ENCODE results near the gene PRPH. TPM values are rescaled to one million over a fixed set of nuclear protein-coding genes. Genes with fewer than 3 reads are reported as not detected.
A peak's percentile ranks its signal among the peaks of the same experiment; 100 is the strongest.
"Not testable (repeated sequence)": the region's sequence is repeated elsewhere in the genome, so short reads cannot be mapped to it uniquely, and the experiment has no call there.

The PRPH gene
- total RNA-seq, 1 donor from 2014 or later = not detected

- H3K9me3 Mint-ChIP-seq (ENCODE audit: low read depth) = no peaks in the 10 kb centered on the region
- no peak overlapping the region for H3K27ac Mint-ChIP-seq (ENCODE audit: unreplicated experiment)
- no peak for DNase-seq (ENCODE audit: low spot score)
- peaks cover 20% of the 10 kb centered on the region for H3K4me1 Mint-ChIP-seq (ENCODE audit: low read depth)
- H3K4me3 Mint-ChIP-seq (ENCODE audit: unreplicated experiment) = no peak overlapping the region
- H3K36me3 Mint-ChIP-seq (ENCODE audit: low read depth) = peaks cover 17% of the 10 kb centered on the region
- no peaks in the 10 kb centered on the region for H3K27me3 Mint-ChIP-seq (ENCODE audit: low read depth)
- TF ChIP-seq CTCF (IDR thresholded peaks at IDR 0.05) = no peak
These were observed 20.4 kb upstream of the PRPH start for GRCh38 chr12:49274396-49275069.

GRCh38 chr12:49276304-49277290 is 18.4 kb upstream of the PRPH start:
- DNase-seq (ENCODE audit: low spot score) = no peak
- Mint-ChIP-seq H3K4me1 (ENCODE audit: low read depth) (peaks cover 20% of the 10 kb centered on the region), H3K4me3 (ENCODE audit: unreplicated experiment) (no peak overlapping the region), H3K36me3 (ENCODE audit: low read depth) (peaks cover 7% of the 10 kb centered on the region), H3K9me3 (ENCODE audit: low read depth) (no peaks in the 10 kb centered on the region), H3K27ac (ENCODE audit: unreplicated experiment) (peak overlapping the region; percentile 49), H3K27me3 (ENCODE audit: low read depth) (no peaks in the 10 kb centered on the region)
- no peak for TF ChIP-seq CTCF (IDR thresholded peaks at IDR 0.05)

- H3K4me1 Mint-ChIP-seq (ENCODE audit: low read depth) = peaks cover 20% of the 10 kb centered on the region
- TF ChIP-seq CTCF (IDR thresholded peaks at IDR 0.05) = no peak
- H3K27ac Mint-ChIP-seq (ENCODE audit: unreplicated experiment) = no peak overlapping the region
- no peaks in the 10 kb centered on the region for H3K9me3 Mint-ChIP-seq (ENCODE audit: low read depth)
- DNase-seq (ENCODE audit: low spot score) = no peak
- no peaks in the 10 kb centered on the region for H3K27me3 Mint-ChIP-seq (ENCODE audit: low read depth)
- H3K4me3 Mint-ChIP-seq (ENCODE audit: unreplicated experiment) = no peak overlapping the region
- H3K36me3 Mint-ChIP-seq (ENCODE audit: low read depth) = peaks cover 7% of the 10 kb centered on the region
These were observed 17.5 kb upstream of the PRPH start for GRCh38 chr12:49277466-49277865.

GRCh38 chr12:49279706-49280159 is 15.2 kb upstream of the PRPH start:
- H3K4me3 Mint-ChIP-seq (ENCODE audit: unreplicated experiment) = no peak overlapping the region
- no peak for TF ChIP-seq CTCF (IDR thresholded peaks at IDR 0.05)
- peak; percentile 10 for DNase-seq (ENCODE audit: low spot score)

GRCh38 chr12:49280545-49280944 is 14.4 kb upstream of the PRPH start:
- not testable (repeated sequence) for DNase-seq (ENCODE audit: low spot score); H3K9me3 Mint-ChIP-seq (ENCODE audit: low read depth); H3K27ac Mint-ChIP-seq (ENCODE audit: unreplicated experiment); H3K36me3 Mint-ChIP-seq (ENCODE audit: low read depth); H3K27me3 Mint-ChIP-seq (ENCODE audit: low read depth); H3K4me3 Mint-ChIP-seq (ENCODE audit: unreplicated experiment)
- peaks cover 20% of the 10 kb centered on the region for H3K4me1 Mint-ChIP-seq (ENCODE audit: low read depth)

More at GRCh38 chr12:49279706-49280159, 15.2 kb upstream of the PRPH start:
- Mint-ChIP-seq H3K9me3 (ENCODE audit: low read depth) (no peaks in the 10 kb centered on the region), H3K4me1 (ENCODE audit: low read depth) (peaks cover 20% of the 10 kb centered on the region), H3K27me3 (ENCODE audit: low read depth) (peaks cover 3% of the 10 kb centered on the region), H3K36me3 (ENCODE audit: low read depth) (no peaks in the 10 kb centered on the region), H3K27ac (ENCODE audit: unreplicated experiment) (no peak overlapping the region)
